SKM-1 (cell line): ENCODE measurements around the gene C16orf92.
"Not testable (repeated sequence)": the region's sequence is repeated elsewhere in the genome, so short reads cannot be mapped to it uniquely, and the experiment has no call there.

Source experiments
- DNase-seq: peaks from one replicate; lab custom pipeline; 2025; ENCODE audit not compliant: unreplicated experiment; lab: John Stamatoyannopoulos, UW

C16orf92 gene

DNA sequence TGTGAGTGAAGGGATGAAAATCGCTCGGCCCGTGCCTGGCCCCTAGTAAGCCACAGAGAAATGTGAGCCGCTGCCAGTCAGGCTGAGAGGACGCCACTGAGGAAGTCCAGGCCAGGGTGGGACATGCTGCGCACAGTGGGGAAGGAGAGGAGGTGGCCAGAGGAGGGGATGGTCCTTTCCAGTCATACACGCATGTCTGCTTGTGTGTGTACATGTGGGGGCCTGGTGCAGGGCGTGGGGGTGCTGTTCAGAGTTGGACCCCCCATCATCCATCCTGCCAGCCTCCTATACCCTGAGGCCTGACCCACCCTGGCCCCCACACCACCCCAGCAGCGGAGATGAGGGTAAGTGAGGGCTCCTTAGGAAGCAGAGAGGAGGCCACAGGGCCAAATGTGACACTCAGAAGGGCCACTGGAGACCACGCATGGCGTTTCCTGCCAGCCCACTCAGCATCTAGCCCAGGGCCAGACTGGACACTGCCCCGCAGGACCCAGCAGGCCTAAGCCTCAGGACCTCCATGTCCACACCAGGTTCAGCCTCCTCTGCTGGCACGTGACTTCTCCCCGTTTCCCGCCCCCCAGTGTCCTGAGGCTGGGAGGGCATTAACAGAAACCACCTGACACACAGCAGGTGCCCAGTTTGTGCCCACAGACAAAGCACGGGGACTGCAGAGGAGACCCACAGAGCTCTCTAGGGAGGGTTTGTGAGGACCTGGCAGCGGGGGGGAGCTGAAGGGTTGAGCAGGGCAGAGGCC is 19.2 kb upstream of the C16orf92 start:
- DNase-seq, result no peak

DNA sequence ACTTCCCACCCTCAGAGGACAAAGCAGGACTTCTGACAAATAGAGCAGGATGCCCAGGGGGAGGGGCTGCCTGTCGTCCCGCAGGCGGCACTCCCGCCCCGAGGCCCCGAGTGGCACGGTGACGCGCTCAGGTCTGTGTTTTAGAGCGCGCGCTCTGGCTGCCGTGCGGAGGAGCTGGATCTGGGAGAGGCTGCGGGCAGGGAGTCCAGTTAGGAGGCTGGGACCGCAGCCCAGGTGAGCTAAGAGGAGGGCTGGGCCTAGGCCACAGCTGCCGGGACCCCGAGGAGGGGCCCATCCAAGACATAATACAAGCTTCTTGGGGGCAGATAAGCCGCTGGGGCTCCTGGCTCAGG is 18.6 kb upstream of the C16orf92 start:
- DNase-seq, result no peak

DNA sequence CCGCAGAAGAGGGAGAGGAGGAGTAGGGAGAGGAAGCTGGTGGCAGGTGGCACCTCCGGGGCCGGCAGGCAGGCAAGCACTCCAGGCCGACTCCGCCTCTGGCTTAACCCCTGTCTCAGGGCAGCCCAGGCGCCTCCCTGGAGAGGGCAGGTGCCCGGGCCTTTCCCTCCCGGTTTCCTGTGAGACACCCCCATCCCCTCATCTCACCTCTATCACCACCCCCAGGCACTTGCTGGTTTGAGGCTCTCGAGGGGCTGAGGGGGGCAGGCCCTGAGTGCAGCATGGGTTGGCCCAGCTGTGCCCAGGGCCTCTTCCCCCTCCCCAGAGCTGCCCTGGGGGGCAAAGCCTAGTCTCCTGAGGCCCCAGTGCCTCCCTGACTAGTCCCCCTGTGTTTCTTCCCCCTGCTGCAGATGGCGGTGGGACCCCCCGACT is 18.2 kb upstream of the C16orf92 start:
- no peak for DNase-seq

DNA sequence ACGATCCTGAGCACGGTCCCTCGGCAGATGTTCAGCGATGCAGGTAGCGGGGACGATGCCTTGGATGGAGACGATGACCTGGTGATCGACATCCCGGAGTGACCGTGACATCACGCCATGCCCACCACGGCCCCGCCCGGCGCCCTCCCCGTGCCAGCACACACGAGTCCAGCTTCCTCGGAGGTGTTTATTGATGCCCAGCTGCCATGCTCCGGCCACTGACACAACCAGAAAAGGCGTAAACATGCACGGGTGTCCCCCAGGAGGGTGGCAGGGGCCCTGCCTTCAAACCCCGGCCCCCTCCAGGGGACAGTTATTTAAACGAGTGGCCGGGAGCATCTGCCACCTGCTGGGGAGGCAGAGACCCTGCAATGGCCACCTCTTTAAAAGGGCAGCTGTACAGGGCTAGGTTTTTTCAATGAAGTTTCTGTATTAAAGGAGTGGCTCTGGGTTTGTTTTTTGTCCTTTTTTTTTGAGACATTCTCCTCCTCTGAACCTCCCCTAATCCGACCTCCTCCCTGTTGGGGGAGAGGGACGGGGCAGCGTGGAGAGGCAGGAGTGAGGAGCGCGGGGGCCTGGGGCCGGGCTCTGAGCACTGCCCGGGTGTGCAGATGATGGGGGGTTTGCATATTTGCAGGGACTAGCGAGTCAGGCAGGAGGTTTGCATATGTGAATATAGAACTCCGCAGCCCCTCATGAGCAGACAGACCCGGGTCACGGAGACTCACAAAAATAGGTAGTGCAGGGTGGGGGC is 17.5 kb upstream of the C16orf92 start:
- DNase-seq, result peak; percentile 15

DNA sequence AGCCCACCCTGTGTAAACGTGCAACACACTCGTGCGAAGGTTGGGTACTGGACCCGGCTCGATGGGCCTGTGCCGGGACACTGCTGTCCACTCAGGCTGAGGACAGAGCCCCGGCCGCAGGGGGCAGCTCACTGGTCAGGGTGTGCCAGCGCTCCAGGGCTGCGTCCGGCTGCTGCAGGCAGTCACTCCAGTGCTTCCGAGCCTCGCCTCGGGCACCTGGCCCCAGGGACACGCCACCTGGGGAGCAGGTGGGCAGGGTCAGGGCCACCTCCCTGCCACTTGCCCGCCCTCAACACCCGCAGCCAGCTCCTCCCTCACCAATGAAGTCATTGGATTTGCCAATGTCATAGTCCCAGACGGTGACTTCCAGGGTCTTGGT is 16.9 kb upstream of the C16orf92 start:
- no peak for DNase-seq

DNA sequence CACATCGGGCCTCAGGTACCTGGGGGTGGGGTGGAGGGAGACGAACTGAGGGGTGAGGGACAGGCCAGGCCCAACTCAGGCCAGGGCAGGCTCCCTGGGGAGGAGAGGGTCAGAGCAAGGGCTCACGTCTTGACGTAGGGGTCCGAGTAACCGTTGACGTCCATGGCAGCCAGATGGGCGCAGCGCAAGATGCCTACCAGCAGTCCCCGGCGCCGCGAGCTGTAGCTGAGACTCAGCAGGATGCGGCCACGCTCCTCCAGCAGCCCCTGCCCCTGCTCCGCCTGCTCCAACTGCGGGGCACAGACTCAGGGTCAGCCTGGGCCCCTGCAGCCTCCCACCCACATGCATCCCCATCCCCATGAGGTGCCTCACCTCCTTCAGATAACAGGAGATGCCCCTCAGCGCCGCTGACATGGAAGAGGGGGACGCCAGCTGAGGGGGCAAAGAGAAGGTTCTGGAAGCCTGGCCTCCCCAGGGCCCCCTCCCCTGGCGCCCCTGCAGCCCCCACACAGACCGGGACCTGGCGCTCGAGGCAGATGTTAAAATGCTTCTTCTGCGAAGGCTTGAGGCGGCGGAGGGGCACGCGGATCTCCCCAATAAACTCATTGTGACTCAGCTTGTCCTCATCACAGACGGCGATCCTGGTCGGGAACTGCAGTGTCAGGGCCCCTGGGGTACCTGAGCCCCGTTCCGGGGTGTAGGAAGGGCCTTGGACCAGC is 16.2 kb upstream of the C16orf92 start:
- no peak for DNase-seq

DNA sequence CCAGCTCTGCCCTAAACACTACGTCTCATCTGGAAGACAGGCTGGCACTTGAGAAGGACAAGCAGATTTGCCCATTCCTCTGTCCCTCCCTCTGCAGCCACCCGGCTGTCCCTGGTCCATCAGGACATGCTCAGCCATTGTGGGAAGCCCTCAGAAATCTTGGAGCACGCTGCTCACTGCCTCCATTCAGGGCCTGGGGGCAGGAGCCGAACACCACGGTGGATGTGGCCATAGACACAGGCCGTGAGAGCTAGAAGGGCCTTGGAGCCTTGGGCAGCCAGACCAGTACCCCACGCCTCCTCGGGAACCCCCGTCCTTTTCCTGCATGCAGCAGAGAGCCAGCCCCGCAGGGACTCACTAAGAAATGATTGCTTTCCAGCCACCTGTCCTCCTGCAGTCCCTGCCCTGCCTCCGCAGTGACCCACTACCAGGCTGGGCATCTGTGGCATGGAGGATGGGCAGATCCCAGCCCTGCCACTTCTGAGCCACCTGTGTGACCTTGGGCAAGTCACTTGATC is 15.6 kb upstream of the C16orf92 start:
- no peak for DNase-seq

DNA sequence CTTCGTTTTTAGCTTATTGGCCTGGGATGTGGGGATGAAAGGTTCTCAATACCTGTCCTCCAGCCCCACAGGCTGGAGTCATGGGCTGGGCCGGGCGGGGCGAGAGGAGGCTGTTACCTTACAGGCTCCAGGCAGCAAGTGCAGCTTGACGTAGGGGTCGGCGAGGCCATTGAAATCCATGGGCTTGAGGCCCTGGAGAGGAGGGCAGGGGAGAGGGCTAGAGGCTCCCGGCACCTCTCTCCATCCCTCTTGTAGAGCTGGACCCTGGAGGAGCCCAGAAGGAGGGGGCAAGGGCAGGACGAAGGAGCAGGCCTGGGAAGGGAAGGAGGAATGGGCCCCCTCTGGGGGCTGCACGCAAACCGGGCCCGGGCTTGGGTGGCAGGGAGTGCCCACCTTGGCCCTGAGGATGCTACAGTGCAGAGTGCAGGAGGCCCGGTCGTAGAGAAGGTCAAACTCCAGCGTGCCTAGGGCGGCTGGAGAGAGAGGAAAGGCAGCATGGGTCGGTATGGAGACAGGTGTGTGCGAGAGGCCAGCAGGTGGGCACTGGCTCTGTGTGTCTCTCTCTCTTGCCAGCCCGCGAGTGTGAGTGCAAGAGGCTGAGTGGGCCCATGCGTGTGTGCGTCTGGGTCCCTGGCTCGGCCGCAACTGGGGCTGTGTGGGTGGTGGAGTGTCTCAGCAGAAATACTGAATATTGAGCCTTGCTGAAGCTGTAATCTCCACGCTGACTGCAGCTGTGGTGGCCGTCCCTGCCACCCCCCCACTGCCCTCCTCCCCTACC is 13.7 kb upstream of the C16orf92 start:
- no peak for DNase-seq

DNA sequence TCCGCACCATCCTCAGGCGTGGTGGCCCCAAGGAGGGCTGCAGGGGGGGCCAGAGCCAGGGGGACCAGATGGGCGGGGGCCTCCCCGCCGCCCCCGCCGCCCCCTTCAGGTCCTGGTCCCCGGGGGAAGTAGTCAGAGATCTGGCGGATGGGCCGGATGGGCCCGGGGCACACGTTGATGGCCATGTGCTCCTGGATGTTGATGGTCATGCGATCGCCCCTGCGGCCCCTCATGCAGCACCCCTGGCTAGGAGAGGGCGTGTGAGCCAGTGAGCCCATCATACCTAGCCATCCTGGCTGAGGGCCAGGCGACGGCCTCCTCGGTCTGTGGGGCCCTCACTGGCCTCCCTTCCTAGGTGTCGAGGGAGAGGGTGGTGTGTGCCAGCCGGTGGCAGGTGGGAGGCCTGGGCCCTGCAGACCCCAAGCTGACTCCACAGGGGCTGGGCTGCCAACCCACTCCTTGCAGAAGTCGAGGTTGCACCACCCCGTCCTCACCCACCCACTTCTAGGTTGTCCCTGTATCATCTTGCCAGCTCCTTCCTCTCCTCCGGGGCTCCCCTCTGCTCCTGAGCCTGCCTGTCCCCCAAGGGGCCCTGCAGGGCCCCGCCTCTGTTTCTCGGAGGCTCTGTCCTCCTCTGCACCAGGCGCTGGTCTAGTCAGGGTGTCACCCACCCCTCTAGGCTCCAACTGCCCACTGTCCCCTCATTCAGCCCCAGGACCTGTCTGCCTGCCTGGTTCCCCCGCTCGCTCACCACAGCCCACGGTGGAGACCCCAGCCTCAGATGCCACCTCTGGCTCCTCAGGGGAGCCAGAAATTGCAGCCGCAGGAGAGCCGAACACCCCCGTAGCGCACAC is 12.8 kb upstream of the C16orf92 start:
- no peak for DNase-seq

DNA sequence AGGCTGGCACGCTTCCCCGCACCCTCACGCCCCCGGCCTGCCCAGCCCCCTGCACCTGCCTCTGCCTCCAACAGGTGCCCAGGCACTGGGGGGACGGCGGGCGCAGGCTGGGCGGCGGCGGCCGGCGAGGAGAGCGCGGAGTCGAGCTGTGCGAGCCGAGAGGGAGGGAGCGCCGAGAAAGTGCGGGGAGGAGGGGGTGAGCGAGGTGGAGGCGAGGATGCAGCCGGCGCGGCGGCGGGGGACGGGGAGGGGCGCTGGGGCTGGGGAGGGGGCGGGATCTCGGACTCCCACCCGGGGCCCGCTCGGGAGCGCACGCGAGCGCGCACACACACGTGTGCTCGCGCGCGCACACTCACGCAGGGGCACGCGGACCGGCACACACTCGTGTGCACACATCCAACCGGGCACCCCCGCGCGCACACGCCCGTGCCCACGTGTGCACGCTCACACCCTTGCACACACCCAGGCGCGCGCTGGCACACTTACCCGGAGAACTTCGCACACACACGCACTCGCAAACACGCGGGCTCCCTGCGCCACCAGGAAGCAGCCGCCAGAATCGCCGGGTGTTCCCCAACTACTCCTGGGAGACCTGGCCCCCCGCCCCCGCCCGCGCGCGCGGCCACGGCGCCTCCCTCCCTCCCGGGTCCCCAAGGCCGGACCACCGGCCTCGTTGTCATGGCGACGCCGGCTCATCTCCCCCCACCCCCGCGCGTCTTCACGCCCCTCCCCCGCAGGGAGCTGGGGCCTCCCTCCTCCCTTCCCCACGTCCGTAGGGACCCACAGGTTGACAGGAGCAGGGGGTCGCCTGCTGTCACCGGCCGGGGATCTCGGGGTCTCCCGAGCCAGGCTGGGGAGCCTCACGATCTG is 11.9 kb upstream of the C16orf92 start, which contains the start of gene DOC2A:
Gene DOC2A (minus strand): TSS at position 184 of the 870 bp plus-strand sequence. CDS start 805 bp downstream, outside the sequence.
- no peak for DNase-seq

DNA sequence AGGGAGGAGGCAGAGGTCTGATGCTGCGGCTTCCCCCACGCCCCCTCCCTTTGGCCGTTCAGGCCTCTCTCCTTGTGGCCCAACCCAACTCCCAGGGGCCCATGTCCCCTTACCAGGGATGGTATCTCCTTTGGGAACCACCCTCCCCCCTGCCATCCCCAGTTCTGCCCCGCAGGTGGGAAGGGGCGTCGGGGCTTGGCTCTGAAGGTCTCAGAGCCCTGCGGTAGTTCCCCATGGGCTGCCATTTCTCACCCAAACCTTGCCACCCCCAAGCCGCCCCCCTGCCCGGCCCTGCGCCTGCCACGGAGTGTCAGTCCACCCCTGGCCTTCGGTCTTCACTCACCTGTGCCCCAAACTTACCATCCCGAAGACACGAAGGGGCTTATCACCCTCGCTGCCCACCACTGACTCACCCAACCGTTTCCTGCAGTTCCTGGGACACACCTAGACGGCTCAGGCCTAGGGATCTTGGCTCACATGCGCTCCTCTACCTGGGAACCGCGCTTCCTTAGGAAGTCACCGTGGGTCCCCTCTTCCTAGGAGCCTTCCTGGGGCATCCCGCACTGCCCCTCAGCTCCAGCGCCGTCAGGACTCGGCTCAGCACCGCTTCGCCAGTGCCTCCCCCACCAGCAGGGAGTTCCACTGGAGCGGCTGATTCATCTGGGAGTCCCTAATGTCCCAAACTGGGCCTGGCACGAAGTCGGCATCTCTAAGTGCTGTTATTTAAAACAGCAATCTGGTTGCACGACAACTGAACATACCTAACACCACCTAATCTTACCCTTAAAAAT is 11.1 kb upstream of the C16orf92 start:
- no peak for DNase-seq

DNA sequence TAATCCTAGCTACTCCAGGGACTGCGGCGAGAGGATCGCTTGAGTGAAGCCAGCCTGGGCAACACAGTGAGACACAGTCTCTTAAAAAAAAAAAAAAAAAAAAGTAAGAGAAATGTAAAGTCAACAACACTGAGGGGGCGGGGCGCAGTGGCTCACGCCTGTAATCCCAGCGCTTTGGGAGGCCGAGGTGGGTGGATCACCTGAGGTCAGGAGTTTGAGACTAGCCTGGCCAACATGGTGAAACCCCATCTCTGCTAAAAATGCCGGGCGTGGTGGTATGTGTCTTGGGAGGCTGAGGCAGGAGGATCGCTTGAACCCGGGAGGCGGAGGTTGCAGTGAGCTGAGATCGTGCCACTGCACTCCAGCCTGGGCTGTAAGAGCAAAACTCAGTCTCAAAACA is 10.4 kb upstream of the C16orf92 start:
- not testable (repeated sequence) for DNase-seq

DNA sequence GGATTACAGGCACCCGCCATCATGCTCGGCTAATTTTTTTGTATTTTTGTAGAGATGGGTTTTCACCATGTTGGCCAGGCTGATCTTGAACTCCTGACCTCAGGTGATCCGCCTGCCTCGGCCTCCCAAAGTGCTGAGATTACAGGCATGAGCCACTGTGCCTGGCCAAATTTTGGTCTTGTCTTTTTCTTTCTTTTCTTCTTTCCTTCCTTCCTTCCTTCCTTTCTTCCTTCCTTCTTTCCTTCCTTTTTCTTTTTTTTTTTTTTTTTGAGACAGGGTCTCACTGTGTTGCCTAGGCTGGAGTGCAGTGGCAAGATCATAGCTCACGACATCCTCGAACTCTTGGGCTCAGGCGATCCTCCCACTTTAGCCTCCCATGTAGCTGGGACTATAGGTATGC is 7.5 kb upstream of the C16orf92 start:
- not testable (repeated sequence) for DNase-seq

DNA sequence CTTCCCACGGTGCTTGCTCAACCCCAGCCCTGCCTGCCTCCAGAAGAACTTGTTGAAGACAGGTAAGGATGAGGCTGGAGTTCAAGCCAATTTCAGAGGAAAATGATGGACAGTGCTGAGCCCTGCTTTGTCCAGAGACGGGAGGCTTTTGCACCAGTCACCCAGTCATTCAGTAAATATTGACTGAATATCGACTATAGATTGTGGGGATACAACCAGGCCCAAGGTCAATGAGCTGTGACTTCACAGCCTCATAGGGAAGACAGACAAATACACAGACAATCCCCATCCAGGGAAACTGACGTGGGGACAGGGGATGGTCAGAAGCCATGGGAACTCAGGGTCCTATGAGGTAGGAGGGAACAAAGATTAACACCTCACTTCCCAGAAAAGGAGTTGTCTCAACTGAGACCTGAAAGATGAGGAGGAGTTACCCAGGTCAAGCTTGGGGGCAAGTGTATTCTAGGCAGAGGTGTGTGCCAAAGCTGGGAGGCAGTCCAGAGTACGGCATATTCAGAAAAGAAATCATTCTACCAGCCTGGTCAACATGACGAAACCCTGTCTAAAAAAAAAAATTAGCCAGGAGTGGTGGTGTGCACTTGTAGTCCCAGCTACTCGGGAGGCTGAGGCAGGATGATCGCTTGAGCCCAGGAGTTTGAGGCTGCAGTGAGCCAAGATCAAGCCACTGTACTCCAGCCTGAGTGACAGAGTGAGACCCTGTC is 6.3 kb upstream of the C16orf92 start:
- no peak for DNase-seq

DNA sequence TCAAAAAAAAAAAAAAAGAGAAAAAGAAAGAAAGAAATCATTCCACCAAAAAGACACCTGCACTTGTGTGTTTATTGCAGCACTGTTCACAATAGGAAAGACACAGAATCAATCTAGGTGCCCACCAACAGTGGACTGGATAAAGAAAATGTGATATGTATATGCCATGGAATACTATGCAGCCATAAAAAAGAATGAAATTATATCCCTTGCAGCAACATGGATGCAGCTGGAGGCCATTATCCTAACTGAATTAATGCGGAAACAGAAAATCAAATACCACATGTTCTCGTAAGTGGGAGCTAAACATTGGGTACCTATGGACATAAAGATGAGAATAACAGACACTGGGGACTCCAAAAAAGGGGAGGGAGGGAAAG is 5.7 kb upstream of the C16orf92 start:
- DNase-seq, result no peak

DNA sequence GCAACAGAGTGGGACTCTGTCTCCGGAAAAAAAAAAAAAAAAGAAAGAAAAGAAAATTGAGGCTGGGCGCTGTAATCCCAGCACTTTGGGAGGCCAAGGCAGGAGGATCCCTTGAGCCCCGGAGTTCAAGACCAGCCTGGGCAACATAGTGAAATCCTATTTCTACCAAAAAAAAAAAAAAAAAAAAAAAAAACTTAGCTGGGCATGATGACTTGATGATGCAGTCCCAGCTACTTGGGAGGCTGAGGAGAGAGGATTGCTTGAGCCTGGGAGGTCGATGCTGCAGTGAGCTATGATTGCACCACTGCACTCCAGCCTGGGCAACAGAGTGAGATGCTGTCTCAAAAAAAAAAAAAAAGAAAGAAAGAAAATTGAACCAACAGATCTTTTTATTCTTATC is 5.1 kb upstream of the C16orf92 start:
- DNase-seq, result not testable (repeated sequence)

DNA sequence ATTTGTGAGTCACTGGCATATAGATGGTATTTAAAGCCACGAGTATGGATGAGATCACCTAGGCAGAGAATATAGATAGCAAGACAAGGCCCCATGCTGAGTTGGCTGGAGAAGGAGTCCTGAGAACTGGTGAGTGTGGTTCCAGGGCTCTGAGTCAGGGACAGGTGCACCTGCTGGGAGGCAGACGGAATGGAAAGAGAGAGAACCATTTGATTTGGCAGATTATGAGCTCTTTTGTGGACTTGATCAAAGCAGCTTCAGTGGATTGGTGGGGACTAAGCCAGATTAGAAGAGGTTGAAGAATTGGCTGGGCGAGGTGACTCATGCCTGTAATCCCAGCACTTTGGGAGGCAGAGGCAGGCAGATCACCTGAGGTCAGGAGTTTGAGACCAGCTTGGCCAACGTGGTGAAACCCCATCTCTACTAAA is 4.3 kb upstream of the C16orf92 start:
- DNase-seq, result no peak

DNA sequence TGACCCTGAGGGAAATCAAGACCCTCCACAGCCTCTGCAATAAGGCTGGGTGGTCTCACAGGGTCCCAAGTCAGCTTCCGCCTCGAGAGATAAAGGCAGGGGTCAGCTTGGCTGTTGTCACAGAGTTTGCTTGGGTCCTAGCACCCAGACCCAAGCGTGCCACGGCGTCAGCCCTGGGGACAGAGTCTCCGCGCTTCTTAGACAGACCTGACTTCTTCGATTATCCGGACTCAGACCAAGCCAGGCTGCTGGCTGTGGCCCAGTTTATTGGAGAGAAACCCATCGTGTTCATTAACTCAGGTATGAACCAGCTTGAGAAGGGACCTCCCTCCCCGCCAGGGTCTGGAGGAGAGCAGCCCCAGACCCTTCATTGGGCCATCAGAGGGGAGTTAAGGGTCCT is 588 bp downstream of the C16orf92 start:
- no peak for DNase-seq
